ENCODE results near the gene CHID1.

DNA sequence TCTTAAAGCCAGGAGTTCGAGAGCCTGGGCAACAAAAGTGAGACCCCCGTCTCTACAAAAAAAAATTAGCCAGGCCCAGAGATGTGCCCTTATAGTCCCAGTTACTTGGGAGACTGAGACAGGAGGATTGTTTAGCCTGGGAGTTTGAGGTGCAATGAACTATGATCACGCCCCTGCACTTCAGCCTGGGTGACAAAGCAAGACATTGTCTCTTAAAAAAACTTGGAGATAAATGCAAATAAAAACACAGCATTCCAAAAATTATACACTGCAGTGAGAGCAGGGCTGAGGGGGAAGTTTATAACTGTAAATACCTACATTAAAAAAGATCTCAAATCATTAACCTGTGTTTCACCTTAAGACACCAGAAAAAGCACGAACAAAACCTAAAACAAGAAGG, 37.1 kb upstream of the CHID1 start:
- no peak for TF ChIP-seq CTCF (IDR thresholded peaks at IDR 0.05)
- TF ChIP-seq POLR2A (IDR thresholded peaks at IDR 0.05), result no peak
